D721Med (cell line): ENCODE results near the gene MTHFD2.

Experiments
- DNase-seq: peaks from one replicate; pipeline ENCODE4 v3.0.0; 2011; ENCODE audit warnings: low spot score; ENCODE audit not compliant: insufficient read length
- FAIRE-seq: peaks from 2 replicates; lab custom pipeline; 2011; peaks lifted over from hg19 to GRCh38; lab: Jason Lieb, UNC
- TF ChIP-seq, protein P1 (sequence below): IDR thresholded peaks from 2 replicates; pipeline ENCODE4 v1.5.1; 2012; ENCODE audit warnings: mild to moderate bottlenecking, control low read depth; ENCODE audit not compliant: insufficient read depth; ENCODE audit errors: missing control alignments

Gene MTHFD2

DNA sequence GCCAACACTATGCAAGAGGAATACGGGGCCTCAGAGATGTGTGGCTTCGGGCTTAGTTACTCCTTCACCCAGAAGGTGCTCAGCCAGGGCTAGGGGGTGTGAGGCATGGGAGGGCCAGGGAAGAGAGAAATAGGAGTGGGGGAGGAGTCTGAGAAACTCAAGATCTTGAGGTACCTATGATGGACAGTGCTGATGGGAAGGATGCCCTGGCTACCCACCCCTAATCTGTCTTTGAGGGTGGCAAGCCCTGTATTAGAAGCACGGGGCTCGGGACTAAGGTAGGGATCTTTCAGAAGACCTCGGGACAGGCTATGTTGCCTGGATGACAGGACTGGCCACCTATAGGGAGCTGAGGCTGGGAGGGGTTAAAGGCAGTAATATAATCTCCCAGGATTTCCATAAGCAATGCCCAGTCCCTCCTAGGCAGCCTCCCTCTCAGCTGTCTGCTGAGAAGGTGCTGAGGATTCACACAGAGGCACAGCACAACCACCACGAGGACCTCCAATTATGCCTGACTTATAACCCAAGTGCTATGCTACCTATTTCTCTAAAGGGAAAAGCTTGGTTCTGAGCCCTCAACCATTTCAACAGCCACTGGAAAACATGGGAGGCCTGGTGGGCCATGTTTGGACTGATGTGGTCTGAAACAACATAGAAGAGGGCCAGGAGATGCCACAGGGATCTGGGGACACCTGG is 23.3 kb downstream of the MTHFD2 start:
- TF ChIP-seq, protein P1, sequence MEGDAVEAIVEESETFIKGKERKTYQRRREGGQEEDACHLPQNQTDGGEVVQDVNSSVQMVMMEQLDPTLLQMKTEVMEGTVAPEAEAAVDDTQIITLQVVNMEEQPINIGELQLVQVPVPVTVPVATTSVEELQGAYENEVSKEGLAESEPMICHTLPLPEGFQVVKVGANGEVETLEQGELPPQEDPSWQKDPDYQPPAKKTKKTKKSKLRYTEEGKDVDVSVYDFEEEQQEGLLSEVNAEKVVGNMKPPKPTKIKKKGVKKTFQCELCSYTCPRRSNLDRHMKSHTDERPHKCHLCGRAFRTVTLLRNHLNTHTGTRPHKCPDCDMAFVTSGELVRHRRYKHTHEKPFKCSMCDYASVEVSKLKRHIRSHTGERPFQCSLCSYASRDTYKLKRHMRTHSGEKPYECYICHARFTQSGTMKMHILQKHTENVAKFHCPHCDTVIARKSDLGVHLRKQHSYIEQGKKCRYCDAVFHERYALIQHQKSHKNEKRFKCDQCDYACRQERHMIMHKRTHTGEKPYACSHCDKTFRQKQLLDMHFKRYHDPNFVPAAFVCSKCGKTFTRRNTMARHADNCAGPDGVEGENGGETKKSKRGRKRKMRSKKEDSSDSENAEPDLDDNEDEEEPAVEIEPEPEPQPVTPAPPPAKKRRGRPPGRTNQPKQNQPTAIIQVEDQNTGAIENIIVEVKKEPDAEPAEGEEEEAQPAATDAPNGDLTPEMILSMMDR: no peak
- FAIRE-seq: no peak
- DNase-seq: no peak

DNA sequence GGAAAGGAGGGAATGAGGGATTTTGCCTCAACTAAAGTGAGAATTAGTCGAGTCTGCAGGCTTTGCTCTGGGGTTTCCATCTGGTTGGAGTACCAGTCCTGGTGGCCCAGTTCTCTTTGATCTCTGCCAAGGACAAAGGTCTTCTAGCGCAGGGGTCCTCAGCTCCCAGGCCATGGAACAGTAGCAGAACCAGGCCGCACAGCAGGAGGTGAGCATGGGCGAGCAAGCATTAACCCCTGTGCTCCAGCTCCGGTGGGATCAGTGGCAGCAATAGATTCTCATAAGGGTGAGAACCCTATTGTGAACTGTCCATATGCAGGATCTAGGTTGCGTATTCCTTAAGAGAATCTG is 23.9 kb downstream of the MTHFD2 start:
- FAIRE-seq: no peak
- TF ChIP-seq, protein P1: no peak
- no peak for DNase-seq

DNA sequence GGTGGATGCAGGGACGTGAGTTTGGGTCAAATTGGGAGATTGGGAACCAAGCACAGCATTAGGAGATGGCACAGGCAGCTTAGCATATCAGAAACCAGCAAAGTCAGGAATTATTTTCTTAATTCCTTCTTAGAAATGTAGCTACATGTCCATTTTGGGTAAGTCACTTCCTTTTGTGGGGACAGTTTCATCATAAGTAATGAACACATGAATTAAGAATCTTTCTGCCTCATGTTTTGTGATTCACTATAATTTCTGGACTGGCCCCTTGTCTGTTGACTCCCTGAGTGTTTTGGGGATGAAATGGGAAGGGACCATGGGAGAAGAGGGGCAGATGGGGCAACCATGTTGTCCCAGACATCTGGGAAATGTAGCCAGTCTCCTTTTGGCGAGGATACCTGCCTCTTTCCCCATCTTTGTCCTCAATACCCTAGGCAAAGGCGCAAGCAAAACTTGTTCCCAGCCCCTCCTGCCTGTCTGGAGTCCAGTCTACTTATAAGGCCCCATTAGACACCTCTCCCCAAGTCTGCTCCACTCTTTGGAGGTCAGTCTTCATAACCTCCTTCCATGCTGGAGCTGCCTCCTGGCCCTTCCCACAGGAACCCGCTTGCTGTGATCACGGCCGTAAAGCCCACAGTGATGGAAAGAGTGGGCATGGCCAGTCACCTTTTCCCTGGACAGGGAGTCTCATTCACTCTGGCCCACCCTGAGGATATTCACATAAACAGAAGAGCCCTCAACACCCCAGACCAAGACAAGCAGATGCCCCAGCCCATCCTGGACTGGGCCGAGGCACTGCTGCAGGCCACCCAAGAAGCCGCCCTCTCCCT is 25.7 kb downstream of the MTHFD2 start:
- no peak for DNase-seq
- no peak for FAIRE-seq
- TF ChIP-seq, protein P1: no peak

DNA sequence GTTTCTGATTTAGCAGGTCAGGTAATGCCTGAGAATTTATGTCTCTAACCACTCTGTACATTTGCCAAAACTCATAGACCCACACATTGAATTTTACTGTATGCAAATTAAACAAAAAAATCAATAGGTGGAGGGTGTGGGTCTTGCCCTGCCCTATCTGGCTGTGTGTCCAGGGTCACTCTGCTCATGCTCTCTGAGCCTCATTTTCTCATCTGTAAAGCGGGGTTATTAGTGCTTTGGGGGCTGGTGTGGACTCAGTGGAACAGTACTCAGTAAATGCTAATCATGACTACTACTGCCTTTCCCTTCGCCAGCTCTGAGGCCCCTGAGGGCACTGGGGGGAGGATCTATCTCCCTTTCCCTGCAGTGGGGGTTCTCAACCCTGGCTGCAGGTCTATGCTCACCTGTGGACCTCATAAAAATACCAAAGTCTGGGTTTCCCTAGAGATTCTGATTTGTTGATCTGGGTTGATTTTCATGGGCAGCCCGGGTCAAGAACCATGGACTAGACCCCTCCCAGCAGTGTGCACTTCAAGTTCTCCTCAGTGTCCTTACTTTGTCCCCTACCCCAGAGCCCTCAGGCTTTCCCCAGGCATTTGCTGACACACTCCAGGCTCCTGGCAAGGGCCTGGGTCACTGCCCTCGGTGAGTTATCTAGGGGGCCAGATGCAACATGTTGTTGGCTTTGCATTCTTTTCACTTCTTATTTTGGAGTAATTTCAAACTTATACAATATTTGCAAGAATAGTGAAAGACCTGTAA is 27.5 kb downstream of the MTHFD2 start:
- FAIRE-seq: no peak
- no peak for DNase-seq

DNA sequence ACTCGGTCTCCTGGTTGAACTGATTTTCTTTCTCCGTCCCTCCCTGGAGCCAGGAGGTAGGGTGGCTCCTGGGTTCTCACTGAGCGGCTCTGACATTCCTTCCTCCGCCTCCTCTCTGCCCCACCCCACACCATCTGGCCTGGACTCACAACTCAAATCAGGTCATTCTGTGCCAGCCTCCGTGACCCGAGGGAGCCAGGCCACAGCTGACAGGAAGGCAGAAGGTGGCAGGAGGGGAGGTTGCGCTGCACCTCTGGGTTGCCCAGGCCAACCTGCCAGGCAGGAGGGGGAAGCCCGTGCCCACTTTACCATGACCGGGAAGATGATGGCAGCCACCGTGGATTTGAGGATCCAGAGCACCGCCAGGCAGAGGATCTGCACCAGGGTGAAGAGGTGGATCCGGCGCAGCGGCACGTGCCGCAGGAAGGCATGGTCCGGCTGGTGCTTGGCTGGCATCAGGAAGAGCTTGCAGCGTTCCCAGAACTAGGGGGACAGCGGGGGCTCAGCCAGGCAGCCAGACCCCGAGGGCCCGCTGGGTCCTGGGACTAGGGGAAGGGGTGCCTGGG is 28.3 kb downstream of the MTHFD2 start:
- FAIRE-seq (no peak), DNase-seq (no peak)
- TF ChIP-seq, protein P1: no peak

More for the DNA sequence above, 27.5 kb downstream of the MTHFD2 start:
- TF ChIP-seq, protein P1: no peak

DNA sequence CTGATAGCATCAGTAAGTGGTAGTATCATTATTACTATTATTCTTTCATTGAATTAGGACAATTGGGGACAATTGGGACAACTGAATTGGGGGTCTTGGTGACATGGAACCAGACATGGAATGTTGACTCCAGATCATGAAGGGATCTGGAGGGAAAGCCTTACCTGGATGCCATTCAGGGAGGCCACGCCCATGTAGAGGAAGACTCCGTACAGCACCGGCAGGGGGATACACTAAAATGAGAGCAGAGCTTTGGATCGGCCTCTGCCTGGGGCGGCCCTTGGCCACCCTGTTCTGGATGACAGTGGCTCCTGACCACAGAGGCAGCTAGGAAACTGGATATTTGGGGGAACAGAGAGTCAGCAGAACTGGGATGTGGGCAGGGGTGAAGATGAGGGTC is 29.2 kb downstream of the MTHFD2 start:
- TF ChIP-seq, protein P1: no peak
- DNase-seq: no peak
- no peak for FAIRE-seq
